Smooth muscle cell (in vitro differentiated cells): Measurements from ENCODE around the gene IFFO2. TPM values are rescaled to one million over a fixed set of nuclear protein-coding genes. Genes with fewer than 3 reads are reported as not detected.
"Not testable (repeated sequence)": the region's sequence is repeated elsewhere in the genome, so short reads cannot be mapped to it uniquely, and the experiment has no call there.

Source experiments
- DNase-seq: peaks from one replicate; lab custom pipeline; 2025; ENCODE audit not compliant: unreplicated experiment; lab: John Stamatoyannopoulos, UW
- H2AFZ ChIP-seq: fragments of 200-600 bp; sonication (generic); 2 replicates; pipeline ENCODE4 v1.6.0; 2016; ENCODE audit warnings: antibody characterized with exemption, low read depth, mild to moderate bottlenecking
- H3F3A ChIP-seq: fragments of 200-600 bp; sonication (generic); 2 replicates; pipeline ENCODE4 v1.6.0; 2017; ENCODE audit warnings: antibody characterized with exemption, low read depth
- H3K27ac ChIP-seq: fragments of 200-600 bp; sonication (generic); 2 replicates; pipeline ENCODE4 v1.5.1; 2016; ENCODE audit warnings: low read depth, mild to moderate bottlenecking
- H3K27me3 ChIP-seq: fragments of 200-600 bp; sonication (generic); 2 replicates; pipeline ENCODE4 v1.6.1; 2016; ENCODE audit warnings: low read depth, mild to moderate bottlenecking
- H3K36me3 ChIP-seq: fragments of 200-600 bp; sonication (generic); 2 replicates; pipeline ENCODE4 v1.5.1; 2016; ENCODE audit warnings: low read depth
- H3K4me1 ChIP-seq: fragments of 200-600 bp; sonication (generic); 2 replicates; pipeline ENCODE4 v1.5.1; 2016; ENCODE audit warnings: low read depth
- H3K4me2 ChIP-seq: fragments of 200-600 bp; sonication (generic); 2 replicates; pipeline ENCODE4 v1.6.0; 2016; ENCODE audit warnings: mild to moderate bottlenecking
- H3K4me3 ChIP-seq: fragments of 200-600 bp; sonication (generic); 2 replicates; pipeline ENCODE4 v1.5.1; 2016; ENCODE audit warnings: mild to moderate bottlenecking
- H3K79me2 ChIP-seq: fragments of 200-600 bp; sonication (generic); 2 replicates; pipeline ENCODE4 v1.6.0; 2016; ENCODE audit warnings: low read depth, mild to moderate bottlenecking
- H3K9ac ChIP-seq: fragments of 200-600 bp; sonication (generic); 2 replicates; pipeline ENCODE4 v1.6.0; 2016; ENCODE audit warnings: low read depth
- H3K9me3 ChIP-seq: fragments of 200-600 bp; sonication (generic); replicated peaks from 2 replicates; pipeline ENCODE4 v1.5.1; 2016; ENCODE audit warnings: low read depth
- H4K20me1 ChIP-seq: fragments of 200-600 bp; sonication (generic); 2 replicates; pipeline ENCODE4 v1.6.0; 2016; ENCODE audit warnings: low read depth
- WGBS: methylation state at CpG from one replicate; pipeline ENCODE4 v1.1.7; 2016; ENCODE audit warnings: low lambda C conversion rate; 5-methylcytosine and 5-hydroxymethylcytosine counted together
- polyA plus RNA-seq: library from polyadenylated mRNA; unstranded; fragments of >200 nt; fragmentation: Nextera tagmentation; extraction: Ambion mirVana; gene quantifications from 2 replicates; pipeline ENCODE4 v1.2.1, GENCODE V29; 2016
- total RNA-seq: library from RNA; depleted of rRNA; stranded (reverse); fragments of >200 nt; gene quantifications from 2 replicates; pipeline ENCODE4 v1.2.3, GENCODE V29; 2014
- TF ChIP-seq, protein P1 (sequence below): fragments of 200-600 bp; sonication (generic); IDR thresholded peaks from 2 replicates; pipeline ENCODE4 v1.5.1; 2017; ENCODE audit warnings: borderline replicate concordance, mild to moderate bottlenecking, antibody characterized with exemption; ENCODE audit not compliant: insufficient read depth, poor library complexity, severe bottlenecking

Gene IFFO2
- total and polyA plus RNA-seq, 2 experiments from 2014 or later = 5.7 to 19.1 TPM

DNA sequence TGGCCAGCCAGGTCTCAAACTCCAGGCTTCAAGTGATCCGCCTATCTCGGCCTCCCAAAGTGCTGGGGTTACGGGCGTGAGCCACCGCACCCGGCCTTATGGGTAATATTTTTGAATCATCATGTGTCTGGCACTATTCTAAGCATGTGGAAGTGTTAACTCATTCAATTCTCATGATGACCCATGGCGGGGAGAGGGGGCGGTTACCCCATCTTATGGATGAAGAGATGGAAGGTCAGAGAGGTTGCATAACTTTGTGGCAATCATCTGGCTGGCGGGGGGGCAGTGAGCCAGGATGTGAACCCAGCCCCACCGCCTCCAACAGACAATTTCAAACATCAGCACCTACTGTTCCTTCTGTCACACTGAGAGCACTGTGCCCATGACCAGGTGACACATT lies 85.5 kb downstream of the IFFO2 start:
- H3K4me3 ChIP-seq = no peak overlapping the region
- H3K4me2 ChIP-seq = no peak overlapping the region
- no peak overlapping the region for H3K9ac ChIP-seq
- no peaks in the 10 kb centered on the region for H4K20me1 ChIP-seq
- H3K27me3 ChIP-seq = peaks cover 4% of the 10 kb centered on the region
- no peaks in the 10 kb centered on the region for H3K36me3 ChIP-seq
- no peak for DNase-seq
- 96% methylated on average over 10 of the region's 10 CpGs for WGBS
- no peaks in the 10 kb centered on the region for H3K9me3 ChIP-seq
- H3K4me1 ChIP-seq = no peaks in the 10 kb centered on the region
- H3K79me2 ChIP-seq = no peaks in the 10 kb centered on the region
- H2AFZ ChIP-seq = no peak overlapping the region
- TF ChIP-seq, protein P1, sequence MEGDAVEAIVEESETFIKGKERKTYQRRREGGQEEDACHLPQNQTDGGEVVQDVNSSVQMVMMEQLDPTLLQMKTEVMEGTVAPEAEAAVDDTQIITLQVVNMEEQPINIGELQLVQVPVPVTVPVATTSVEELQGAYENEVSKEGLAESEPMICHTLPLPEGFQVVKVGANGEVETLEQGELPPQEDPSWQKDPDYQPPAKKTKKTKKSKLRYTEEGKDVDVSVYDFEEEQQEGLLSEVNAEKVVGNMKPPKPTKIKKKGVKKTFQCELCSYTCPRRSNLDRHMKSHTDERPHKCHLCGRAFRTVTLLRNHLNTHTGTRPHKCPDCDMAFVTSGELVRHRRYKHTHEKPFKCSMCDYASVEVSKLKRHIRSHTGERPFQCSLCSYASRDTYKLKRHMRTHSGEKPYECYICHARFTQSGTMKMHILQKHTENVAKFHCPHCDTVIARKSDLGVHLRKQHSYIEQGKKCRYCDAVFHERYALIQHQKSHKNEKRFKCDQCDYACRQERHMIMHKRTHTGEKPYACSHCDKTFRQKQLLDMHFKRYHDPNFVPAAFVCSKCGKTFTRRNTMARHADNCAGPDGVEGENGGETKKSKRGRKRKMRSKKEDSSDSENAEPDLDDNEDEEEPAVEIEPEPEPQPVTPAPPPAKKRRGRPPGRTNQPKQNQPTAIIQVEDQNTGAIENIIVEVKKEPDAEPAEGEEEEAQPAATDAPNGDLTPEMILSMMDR = no peak
- no peak overlapping the region for H3K27ac ChIP-seq
- no peaks in the 10 kb centered on the region for H3F3A ChIP-seq

DNA sequence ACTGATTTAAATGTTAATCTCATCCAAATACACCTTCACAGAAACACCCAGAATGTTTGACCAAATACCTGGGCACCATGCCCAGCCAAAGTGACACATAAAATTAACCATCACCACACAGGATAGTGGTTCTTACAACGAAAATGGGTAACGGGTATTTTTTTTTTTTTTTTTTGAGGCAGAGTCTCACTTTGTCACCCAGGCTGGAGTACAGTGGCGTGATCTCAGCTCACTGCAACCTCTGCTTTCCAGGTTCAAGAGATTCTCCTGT lies 85.9 kb downstream of the IFFO2 start:
- H3K36me3 ChIP-seq, H3K27me3 ChIP-seq, H3K4me1 ChIP-seq, DNase-seq, H3K4me3 ChIP-seq, H3K9me3 ChIP-seq, H3K9ac ChIP-seq, H3K4me2 ChIP-seq, H4K20me1 ChIP-seq, H2AFZ ChIP-seq, H3K27ac ChIP-seq, H3K79me2 ChIP-seq, H3F3A ChIP-seq: not testable (repeated sequence)
- WGBS = 96% methylated on average over 3 of the region's 3 CpGs

DNA sequence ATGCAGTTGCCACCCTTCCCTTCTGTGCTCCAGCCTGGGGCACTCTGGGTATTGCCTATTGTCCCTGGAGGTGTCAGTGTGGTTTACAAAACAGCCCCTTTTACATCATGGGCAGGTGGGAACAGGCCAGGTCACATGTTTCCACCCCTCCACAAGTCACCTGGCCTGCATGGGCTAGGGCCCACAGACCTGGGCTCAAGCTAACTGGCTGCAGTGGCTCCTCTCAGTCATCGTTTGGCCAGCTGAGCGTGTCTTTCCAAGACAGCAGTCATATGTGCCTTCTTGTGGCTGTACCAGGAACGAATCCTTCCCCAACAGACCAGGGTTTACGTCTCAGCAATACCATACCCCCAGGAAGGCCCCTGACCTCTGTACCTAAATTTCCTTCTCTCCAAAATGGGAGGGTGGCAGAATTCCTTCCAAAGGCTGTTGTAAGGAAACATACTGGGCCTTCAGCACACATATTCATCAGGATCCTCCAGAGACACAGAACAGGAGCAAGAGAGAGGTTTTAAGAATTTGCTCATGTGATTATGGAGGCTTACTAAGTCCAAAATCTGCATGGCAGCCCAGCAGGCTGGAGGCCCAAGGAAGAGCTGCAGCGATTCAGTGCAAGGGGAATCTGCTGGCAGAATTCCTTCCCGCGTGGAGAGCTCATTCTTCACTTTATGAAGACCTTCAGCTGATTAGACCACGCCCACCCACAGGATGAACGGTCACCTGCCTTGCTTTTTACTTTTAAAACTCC lies 86.5 kb downstream of the IFFO2 start:
- H2AFZ ChIP-seq = no peak overlapping the region
- WGBS = 84% methylated on average over 9 of the region's 9 CpGs
- H4K20me1 ChIP-seq = no peaks in the 10 kb centered on the region
- H3K4me3 ChIP-seq = no peak overlapping the region
- H3F3A ChIP-seq = no peaks in the 10 kb centered on the region
- no peak for DNase-seq
- no peaks in the 10 kb centered on the region for H3K36me3 ChIP-seq
- H3K4me2 ChIP-seq = no peak overlapping the region
- no peaks in the 10 kb centered on the region for H3K4me1 ChIP-seq
- no peaks in the 10 kb centered on the region for H3K9me3 ChIP-seq
- no peaks in the 10 kb centered on the region for H3K79me2 ChIP-seq
- H3K27ac ChIP-seq = no peak overlapping the region
- peaks cover 8% of the 10 kb centered on the region for H3K27me3 ChIP-seq
- H3K9ac ChIP-seq = no peak overlapping the region
- TF ChIP-seq, protein P1 = no peak

DNA sequence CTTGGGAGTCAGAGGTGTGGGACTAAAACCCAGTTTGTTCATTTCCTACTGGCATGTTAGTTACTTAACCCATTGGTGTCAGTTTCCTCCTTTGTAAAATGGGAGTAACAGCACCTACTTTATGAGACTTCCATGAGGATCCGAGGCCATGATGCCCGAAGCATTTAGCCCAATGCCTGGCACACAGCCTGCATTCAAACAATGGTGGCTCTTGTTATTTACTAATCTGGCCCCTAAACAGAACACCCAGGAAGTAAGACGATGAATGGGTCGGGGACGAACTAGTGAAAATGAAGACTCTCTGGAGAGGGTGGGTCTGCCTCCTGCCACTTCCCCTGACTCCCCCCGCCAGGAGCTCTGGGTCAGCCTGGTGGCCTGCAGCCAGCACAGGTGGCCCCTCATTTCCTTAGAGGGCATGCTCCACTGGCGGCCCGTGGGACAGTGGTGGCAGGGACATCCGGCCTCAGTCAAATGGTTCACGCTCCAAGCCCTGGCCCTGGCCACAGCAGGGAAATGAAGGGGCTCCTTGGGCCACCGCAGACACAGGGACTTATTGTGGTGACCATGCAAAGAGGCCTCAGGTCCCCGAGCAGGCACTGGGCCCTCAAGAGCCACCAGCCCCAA lies 87.6 kb downstream of the IFFO2 start:
- Histone ChIP-seq H3K4me1 (no peaks in the 10 kb centered on the region), H3K9me3 (no peaks in the 10 kb centered on the region), H3K4me2 (no peak overlapping the region), H3F3A (no peaks in the 10 kb centered on the region), H2AFZ (no peak overlapping the region), H4K20me1 (no peaks in the 10 kb centered on the region), H3K27ac (no peak overlapping the region), H3K9ac (no peak overlapping the region), H3K27me3 (peaks cover 8% of the 10 kb centered on the region), H3K79me2 (no peaks in the 10 kb centered on the region), H3K4me3 (no peak overlapping the region), H3K36me3 (no peaks in the 10 kb centered on the region)
- no peak for DNase-seq
- TF ChIP-seq, protein P1 = no peak
- WGBS = 92% methylated on average over 12 of the region's 12 CpGs
